Heart right ventricle (tissue), 16 donors: Measurements from ENCODE around the gene NFE2L3. TPM values are rescaled to one million over a fixed set of nuclear protein-coding genes. Genes with fewer than 3 reads are reported as not detected.

Experiments used
- ATAC-seq, 8 donors: fragments of 200-7000 bp; cut with Tn5 transposase; one replicate each; pipeline ENCODE4 v1.9.1; 2020; ENCODE audit warnings: mild to moderate bottlenecking in 8 of 8, moderate library complexity in 8 of 8, moderate number of reproducible peaks in 1 of 8
- DNase-seq, 2 donors: peaks; one replicate each; pipeline ENCODE4 v3.0.0-alpha.2; 2020
- H3K27ac ChIP-seq, 10 donors: fragments of 200-600 bp; sonication (generic) in 2 of 10; one replicate each; pipeline versions ENCODE4 v1.5.0 to v1.8.0; 2020 to 2022; ENCODE audit warnings: mild to moderate bottlenecking in 3 of 10
- H3K27me3 ChIP-seq, 7 donors: fragments of 200-600 bp; one replicate each; pipeline ENCODE4 v1.8.0; 2021 to 2022; ENCODE audit warnings: mild to moderate bottlenecking in 2 of 7
- H3K36me3 ChIP-seq, 9 donors: fragments of 200-600 bp; sonication (generic) in 1 of 9; one replicate each; pipeline versions ENCODE4 v1.5.0 to v1.8.0; 2020 to 2022; ENCODE audit warnings: mild to moderate bottlenecking in 2 of 9
- H3K4me1 ChIP-seq, 9 donors: fragments of 200-600 bp; sonication (generic) in 1 of 9; one replicate each; pipeline versions ENCODE4 v1.5.0 to v1.8.0; 2020 to 2022; ENCODE audit warnings: mild to moderate bottlenecking in 4 of 9
- H3K4me3 ChIP-seq, 10 donors: fragments of 200-600 bp; sonication (generic) in 2 of 10; one replicate each; pipeline versions ENCODE4 v1.5.0 to v1.8.0; 2020 to 2022; ENCODE audit warnings: mild to moderate bottlenecking in 7 of 10, moderate library complexity in 2 of 10
- H3K9me3 ChIP-seq, 11 donors: fragments of 200-600 bp in 10 of 11; sonication (generic) in 2 of 11; one replicate each; pipeline versions ENCODE4 v1.5.0 to v1.8.0; 2013 to 2022; ENCODE audit warnings: mild to moderate bottlenecking in 2 of 11, control low read depth in 1 of 11, moderate library complexity in 1 of 11
- CTCF ChIP-seq, 9 donors: fragments of 200-600 bp; sonication (generic) in 2 of 9; IDR thresholded peaks; one replicate each; pipeline versions ENCODE4 v1.5.0 to v1.8.0; 2021 to 2022; ENCODE audit warnings: antibody characterized with exemption in 9 of 9, mild to moderate bottlenecking in 5 of 9, moderate library complexity in 1 of 9
- WGBS, 2 donors: extraction: QIAGEN DNeasy Blood & Tissue Kit; methylation state at CpG; one replicate each; pipeline ENCODE4 v1.1.7; 2013; ENCODE audit warnings: inconsistent platforms in 1 of 2; 5-methylcytosine and 5-hydroxymethylcytosine counted together
- intact Hi-C, 10 donors: fragments of 100-400 bp; cut with DNase I; formaldehyde crosslinking; loops; one replicate each; pipeline versions ENCODE4 v1.11.1 to v1.14.2; 2022
- polyA plus RNA-seq, 2 donors: library from polyadenylated mRNA; stranded (reverse); fragments of 200-250 nt; gene quantifications; one replicate each; pipeline ENCODE4 v1.2.3, GENCODE V29; 2013
- total RNA-seq, 10 donors: library from RNA; stranded (reverse); fragmentation: NEBNext Ultra II Directional in 3 of 10; extraction: Animal tissue kit (Norgen Biotek cat#: 25700) in 3 of 10; gene quantifications; one replicate each; pipeline versions ENCODE4 v1.2.1 to v1.2.4, GENCODE V29; 2021 to 2023
- donor health status: Arrhythmogenic right ventricular cardiomyopathy.
- donor health status: ischemic (EF 13 %, LVEDD 7.1; RV severe dilation, severe dysfunction).
- donor health status: healthy with polysubstance abuse.
- donor health status: DM: no; HTN: yes; CAD: no.
- donor health status: DM: no; HTN: no; CAD: no.
- donor health status: ischemic (EF 25% LVEDD 6.9; RV normal size, moderate dysfunction).
- donor health status: ischemic (EF 25% LVEDD 5.7; RV mildly dilated, moderate dysfunction).
- donor health status: healthy.
- donor health status: DM: yes; HTN: yes; CAD: no.
- donor health status: Ischemic cardiomyopathy.
- donor health status: ischemic (EF 35%, LVEDD 5.7; RV mildly dilated, moderate dysfunction).
- donor health status: nonischemic (EF 11% LVEDD 7.7; RV severe dilation, severe dysfunction).
- donor health status: DM: yes; HTN: yes; CAD: no.
- donor health status: PGD.
- donor health status: ischemic (EF 29% LVEDD 5.4; RV normal size, mild dysfunction).
- donor health status: nonischemic (EF 23%, LVEDD 6.1; RV moderate dilation, normal function).

The NFE2L3 gene
- total and polyA plus RNA-seq, 12 donors = 0.32 to 4.1 (median 1.1) TPM

- 84 to 85% methylated on average over 5 of the region's 5 CpGs for WGBS, 2 donors
- Histone ChIP-seq H3K27ac (no peak overlapping the region), H3K27me3 (no peaks in the 10 kb centered on the region), H3K4me1 (peaks cover 0 to 5% (median 0%) of the 10 kb centered on the region in 9 donors), H3K36me3 (peaks cover 0 to 17% (median 0%) of the 10 kb centered on the region in 9 donors), H3K4me3 (no peak overlapping the region), H3K9me3 (peaks cover 0 to 12% (median 0%) of the 10 kb centered on the region in 11 donors)
- TF ChIP-seq CTCF (IDR thresholded peaks at IDR 0.05) = no peak
- intact Hi-C loops = no loop called here
- no peak for ATAC-seq
- no peak for DNase-seq
Observed at GRCh38 chr7:26166684-26167266, 14.8 kb downstream of the NFE2L3 start.

DNA sequence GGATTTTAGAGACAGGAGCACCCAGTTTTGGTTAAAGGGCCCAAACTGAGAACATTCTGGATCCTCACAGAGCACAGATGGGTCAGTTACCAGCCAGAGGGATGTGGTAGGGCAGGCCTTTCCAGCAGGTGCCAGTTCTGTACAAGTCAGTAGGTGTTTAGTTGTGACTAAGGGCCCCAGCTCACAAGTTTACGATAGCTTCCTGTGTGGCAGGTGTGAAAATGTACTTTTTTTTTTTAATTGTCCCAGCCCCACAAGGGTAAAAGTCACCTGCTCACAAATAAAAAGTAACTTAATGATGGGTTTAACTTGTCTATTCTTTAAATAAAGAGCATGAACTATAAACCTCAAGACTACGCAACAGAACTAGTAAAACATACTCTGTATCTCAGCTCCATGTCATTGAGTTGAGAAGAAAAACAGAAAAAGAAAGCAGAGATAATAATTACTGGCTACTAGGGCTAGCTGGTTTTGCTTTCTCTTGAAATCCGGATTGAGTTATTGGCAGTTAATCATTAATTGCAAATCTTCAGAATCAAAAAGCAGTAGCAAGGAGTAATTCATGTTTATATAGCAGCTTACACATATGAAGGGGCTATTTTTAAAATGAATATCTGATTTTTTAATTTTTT lies 15.4 kb downstream of the NFE2L3 start:
- TF ChIP-seq CTCF (IDR thresholded peaks at IDR 0.05) = no peak
- DNase-seq (no peak), ATAC-seq (no peak)
- intact Hi-C loops = no loop called here
- H3K36me3 ChIP-seq = peaks cover 0 to 17% (median 0%) of the 10 kb centered on the region in 9 donors
- H3K4me1 ChIP-seq = peaks cover 0 to 5% (median 0%) of the 10 kb centered on the region in 9 donors
- H3K27me3 ChIP-seq = no peaks in the 10 kb centered on the region
- peaks cover 0 to 12% (median 0%) of the 10 kb centered on the region in 11 donors for H3K9me3 ChIP-seq
- H3K27ac ChIP-seq = no peak overlapping the region
- H3K4me3 ChIP-seq = no peak overlapping the region
- WGBS, 2 donors = 92 to 97% methylated on average over 3 of the region's 3 CpGs

GRCh38 chr7:26168458-26169023 lies 16.5 kb downstream of the NFE2L3 start:
- Histone ChIP-seq H3K9me3 (peaks cover 0 to 12% (median 0%) of the 10 kb centered on the region in 11 donors), H3K36me3 (peaks cover 0 to 17% (median 0%) of the 10 kb centered on the region in 9 donors), H3K4me1 (peaks cover 0 to 5% (median 0%) of the 10 kb centered on the region in 9 donors), H3K27me3 (no peaks in the 10 kb centered on the region), H3K4me3 (no peak overlapping the region), H3K27ac (no peak overlapping the region)
- DNase-seq = no peak
- 85 to 90% methylated on average over 6 of the region's 6 CpGs for WGBS, 2 donors
- no peak for TF ChIP-seq CTCF (IDR thresholded peaks at IDR 0.05)
- ATAC-seq = no peak
- intact Hi-C loops = no loop called here

- H3K4me3 ChIP-seq = no peak overlapping the region
- 76 to 83% methylated on average over 3 of the region's 3 CpGs for WGBS, 2 donors
- DNase-seq (no peak), ATAC-seq (no peak)
- no peak for TF ChIP-seq CTCF (IDR thresholded peaks at IDR 0.05)
- H3K4me1 ChIP-seq = peaks cover 0 to 5% (median 0%) of the 10 kb centered on the region in 9 donors
- peaks cover 0 to 7% (median 0%) of the 10 kb centered on the region in 11 donors for H3K9me3 ChIP-seq
- H3K27ac ChIP-seq = no peak overlapping the region
- intact Hi-C loops = no loop called here
- H3K36me3 ChIP-seq = peaks cover 0 to 17% (median 0%) of the 10 kb centered on the region in 9 donors
- no peaks in the 10 kb centered on the region for H3K27me3 ChIP-seq
Observed at GRCh38 chr7:26169271-26169670, 17.3 kb downstream of the NFE2L3 start.
